Ectodermal cell (in vitro differentiated cells): ENCODE data around the gene FBXL3.

ENCODE experiments used
- H3K27ac ChIP-seq: 2 replicates; pipeline ENCODE4 v1.7.0; 2013; ENCODE audit warnings: mild to moderate bottlenecking, low read depth, low read length; ENCODE audit not compliant: insufficient read depth, poor library complexity, severe bottlenecking
- H3K27me3 ChIP-seq: 2 replicates; pipeline ENCODE4 v1.7.0; 2013; ENCODE audit warnings: mild to moderate bottlenecking, low read length; ENCODE audit not compliant: insufficient read depth, control insufficient read depth, poor library complexity, severe bottlenecking
- H3K36me3 ChIP-seq: one replicate; pipeline ENCODE4 v1.7.0; 2013; ENCODE audit warnings: low read length; ENCODE audit not compliant: control insufficient read depth, insufficient read depth
- H3K4me1 ChIP-seq: one replicate; pipeline ENCODE4 v1.7.0; 2013; ENCODE audit warnings: low read length; ENCODE audit not compliant: control insufficient read depth, insufficient read depth
- H3K4me3 ChIP-seq: 2 replicates; pipeline ENCODE4 v1.7.0; 2013; ENCODE audit warnings: low read depth, low read length, control low read depth; ENCODE audit not compliant: insufficient read depth
- H3K9me3 ChIP-seq: 2 replicates; pipeline ENCODE4 v1.7.0; 2013; ENCODE audit warnings: mild to moderate bottlenecking, low read length, moderate library complexity; ENCODE audit not compliant: control insufficient read depth
- WGBS, 2 experiments: methylation state at CpG; one replicate each; pipeline ENCODE4 v1.1.7; 2013; ENCODE audit warnings: missing lambda C conversion rate in 2 of 2; 5-methylcytosine and 5-hydroxymethylcytosine counted together

FBXL3 gene

GRCh38 chr13:76991796-76992547, 35.0 kb downstream of the FBXL3 start, which contains the start of gene CLN5:
TSS of gene CLN5 (plus strand) at chr13:76992081. CDS start at chr13:76992099, 18 bp downstream.
- Histone ChIP-seq H3K9me3 (no peaks in the 10 kb centered on the region), H3K4me1 (peaks cover 6% of the 10 kb centered on the region), H3K36me3 (peaks cover 6% of the 10 kb centered on the region), H3K27me3 (peaks cover 8% of the 10 kb centered on the region), H3K27ac (peak within 1 kb of the TSS; percentile 61), H3K4me3 (peak within 1 kb of the TSS; percentile 83)
- WGBS, 2 experiments, result 1% methylated on average over 73 of the region's 73 CpGs

- WGBS, 2 experiments, result 40 to 45% methylated on average over 15 of the region's 15 CpGs
- H3K9me3 ChIP-seq, result no peaks in the 10 kb centered on the region
- peaks cover under 1% of the 10 kb centered on the region for H3K36me3 ChIP-seq
- H3K27ac ChIP-seq, result no peak overlapping the region
- H3K4me1 ChIP-seq, result peaks cover 6% of the 10 kb centered on the region
- peak overlapping the region; percentile 83 for H3K4me3 ChIP-seq
- peaks cover 8% of the 10 kb centered on the region for H3K27me3 ChIP-seq
Observed at GRCh38 chr13:76991432-76991795, 35.5 kb downstream of the FBXL3 start.

GRCh38 chr13:76983676-76984075, 43.3 kb downstream of the FBXL3 start:
- WGBS, 2 experiments, result 88 to 90% methylated on average over 4 of the region's 5 CpGs
- no peaks in the 10 kb centered on the region for H3K9me3 ChIP-seq
- H3K36me3 ChIP-seq, result no peaks in the 10 kb centered on the region
- no peak overlapping the region for H3K27ac ChIP-seq
- peaks cover 25% of the 10 kb centered on the region for H3K27me3 ChIP-seq
- no peaks in the 10 kb centered on the region for H3K4me1 ChIP-seq
- no peak overlapping the region for H3K4me3 ChIP-seq

- Histone ChIP-seq H3K4me1 (no peaks in the 10 kb centered on the region), H3K36me3 (no peaks in the 10 kb centered on the region), H3K27ac (no peak overlapping the region), H3K9me3 (no peaks in the 10 kb centered on the region), H3K4me3 (no peak overlapping the region), H3K27me3 (peaks cover 25% of the 10 kb centered on the region)
- 87 to 89% methylated on average over 6 of the region's 6 CpGs for WGBS, 2 experiments
Observed at GRCh38 chr13:76982061-76982460, 44.9 kb downstream of the FBXL3 start.

GRCh38 chr13:76980075-76980718, 46.8 kb downstream of the FBXL3 start:
- H3K4me3 ChIP-seq, result no peak overlapping the region
- H3K36me3 ChIP-seq, result no peaks in the 10 kb centered on the region
- 0 to 7% methylated on average over 28 to 31 of the region's 34 CpGs for WGBS, 2 experiments
- H3K27ac ChIP-seq, result no peak overlapping the region
- H3K9me3 ChIP-seq, result no peaks in the 10 kb centered on the region
- peaks cover 25% of the 10 kb centered on the region for H3K27me3 ChIP-seq
- no peaks in the 10 kb centered on the region for H3K4me1 ChIP-seq

- peaks cover 19% of the 10 kb centered on the region for H3K27me3 ChIP-seq
- H3K4me3 ChIP-seq, result no peak overlapping the region
- H3K4me1 ChIP-seq, result no peaks in the 10 kb centered on the region
- H3K9me3 ChIP-seq, result no peaks in the 10 kb centered on the region
- 93 to 95% methylated on average over 5 of the region's 5 CpGs for WGBS, 2 experiments
- no peak overlapping the region for H3K27ac ChIP-seq
- no peaks in the 10 kb centered on the region for H3K36me3 ChIP-seq
Observed at GRCh38 chr13:76976929-76977328, 50.0 kb downstream of the FBXL3 start.

GRCh38 chr13:76976490-76976889, 50.5 kb downstream of the FBXL3 start:
- Histone ChIP-seq H3K4me3 (no peak overlapping the region), H3K4me1 (no peaks in the 10 kb centered on the region), H3K9me3 (no peaks in the 10 kb centered on the region), H3K27me3 (peaks cover 15% of the 10 kb centered on the region), H3K36me3 (no peaks in the 10 kb centered on the region), H3K27ac (no peak overlapping the region)
- WGBS, 2 experiments, result 91 to 93% methylated on average over 8 of the region's 8 CpGs

GRCh38 chr13:76975863-76976262, 51.1 kb downstream of the FBXL3 start:
- 96% methylated on average over 6 of the region's 6 CpGs for WGBS, 2 experiments
- H3K36me3 ChIP-seq, result no peaks in the 10 kb centered on the region
- no peaks in the 10 kb centered on the region for H3K4me1 ChIP-seq
- H3K4me3 ChIP-seq, result no peak overlapping the region
- H3K9me3 ChIP-seq, result no peaks in the 10 kb centered on the region
- no peak overlapping the region for H3K27ac ChIP-seq
- peaks cover 9% of the 10 kb centered on the region for H3K27me3 ChIP-seq

- no peak overlapping the region for H3K27ac ChIP-seq
- no peak overlapping the region for H3K4me3 ChIP-seq
- H3K4me1 ChIP-seq, result no peaks in the 10 kb centered on the region
- H3K36me3 ChIP-seq, result no peaks in the 10 kb centered on the region
- H3K9me3 ChIP-seq, result no peaks in the 10 kb centered on the region
- no peaks in the 10 kb centered on the region for H3K27me3 ChIP-seq
- 88 to 91% methylated on average over 3 of the region's 3 CpGs for WGBS, 2 experiments
Observed at GRCh38 chr13:76974618-76974975, 52.4 kb downstream of the FBXL3 start.

- H3K36me3 ChIP-seq, result no peaks in the 10 kb centered on the region
- H3K27ac ChIP-seq, result no peak overlapping the region
- no peak overlapping the region for H3K4me3 ChIP-seq
- no peaks in the 10 kb centered on the region for H3K27me3 ChIP-seq
- no peaks in the 10 kb centered on the region for H3K4me1 ChIP-seq
- H3K9me3 ChIP-seq, result no peaks in the 10 kb centered on the region
- 87 to 90% methylated on average over 6 of the region's 6 CpGs for WGBS, 2 experiments
Observed at GRCh38 chr13:76973920-76974617, 52.9 kb downstream of the FBXL3 start.
